HTR-8/SVneo (cell line): Measurements from ENCODE around the gene TRABD2A.
"Not testable (repeated sequence)": the region's sequence is repeated elsewhere in the genome, so short reads cannot be mapped to it uniquely, and the experiment has no call there.

Experiments used
- DNase-seq: peaks from one replicate; pipeline ENCODE4 v3.0.0; 2011; ENCODE audit warnings: low spot score, mixed read lengths; ENCODE audit not compliant: insufficient read length
- FAIRE-seq: peaks from 2 replicates; lab custom pipeline; 2011; peaks lifted over from hg19 to GRCh38; lab: Jason Lieb, UNC

The TRABD2A gene

DNA sequence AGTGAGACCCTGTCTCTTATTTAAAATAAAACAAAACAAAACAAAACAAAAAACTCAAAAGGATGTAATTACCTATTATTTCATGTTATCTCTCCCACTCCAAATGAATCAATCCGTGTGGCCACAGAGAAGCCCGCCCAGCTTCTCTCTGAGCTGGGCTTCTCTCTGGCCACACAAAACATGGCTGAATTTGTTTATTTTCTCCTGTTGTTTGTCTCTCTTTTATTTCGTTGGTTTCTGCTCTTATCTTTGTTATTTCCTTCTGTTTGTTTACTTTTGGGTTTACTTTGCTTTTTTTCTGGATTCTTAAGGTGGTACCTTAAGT is 1.5 kb upstream of the TRABD2A start:
- FAIRE-seq (no peak), DNase-seq (no peak)

DNA sequence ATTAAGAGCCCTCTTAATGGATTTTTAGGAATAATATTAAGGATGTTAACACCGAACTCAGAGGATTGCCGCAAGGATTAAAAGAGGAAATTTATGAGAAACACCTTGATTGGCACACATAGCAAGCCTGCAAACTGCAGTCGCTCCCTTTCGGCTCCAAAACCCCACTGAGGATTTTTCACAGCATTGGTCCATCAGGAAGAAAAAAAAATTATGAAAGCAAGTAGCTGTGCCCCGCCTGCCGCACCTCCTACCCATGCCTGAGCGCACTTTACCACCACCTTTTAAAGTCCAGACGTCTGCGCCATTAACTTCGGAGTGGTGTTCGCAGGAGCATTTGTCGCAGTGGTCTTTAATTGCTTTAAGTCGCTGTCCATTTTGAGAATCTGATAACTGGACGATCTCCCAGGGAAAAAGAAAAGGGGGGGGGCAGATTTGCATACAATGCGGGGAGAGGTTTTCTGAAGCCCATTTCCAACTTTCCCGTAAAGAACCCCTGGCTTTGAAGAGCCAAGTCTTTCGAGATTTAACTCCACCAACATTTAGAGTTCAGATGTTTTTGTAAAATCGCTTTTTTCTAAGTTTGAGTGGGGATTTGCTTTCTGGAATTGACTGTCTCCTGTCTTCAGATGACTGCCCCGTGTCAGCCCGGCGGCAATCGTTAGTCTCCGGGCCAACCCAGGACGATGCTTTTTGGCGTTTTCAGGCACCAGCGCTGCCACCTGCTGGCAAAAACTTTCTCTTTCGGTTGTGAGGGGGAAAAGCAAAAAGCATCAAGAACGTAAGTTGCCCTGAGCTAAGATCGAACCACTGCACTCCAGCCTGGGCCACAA is 913 bp upstream of the TRABD2A start:
- FAIRE-seq: peak; percentile 72
- DNase-seq: peak; percentile 79

DNA sequence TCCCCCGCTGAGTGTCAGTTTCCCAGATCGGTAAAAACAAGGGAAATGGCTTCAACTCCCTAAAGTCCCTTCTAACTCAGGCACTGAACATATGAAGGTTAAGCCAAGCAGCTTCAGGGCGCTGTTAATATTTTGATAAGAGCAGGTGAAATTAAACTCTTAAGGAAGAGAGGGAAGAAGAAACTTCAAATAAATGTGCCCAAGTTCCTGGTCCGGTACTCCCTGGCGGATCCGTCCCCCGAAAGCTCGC is 564 bp downstream of the TRABD2A start:
- FAIRE-seq: no peak

DNA sequence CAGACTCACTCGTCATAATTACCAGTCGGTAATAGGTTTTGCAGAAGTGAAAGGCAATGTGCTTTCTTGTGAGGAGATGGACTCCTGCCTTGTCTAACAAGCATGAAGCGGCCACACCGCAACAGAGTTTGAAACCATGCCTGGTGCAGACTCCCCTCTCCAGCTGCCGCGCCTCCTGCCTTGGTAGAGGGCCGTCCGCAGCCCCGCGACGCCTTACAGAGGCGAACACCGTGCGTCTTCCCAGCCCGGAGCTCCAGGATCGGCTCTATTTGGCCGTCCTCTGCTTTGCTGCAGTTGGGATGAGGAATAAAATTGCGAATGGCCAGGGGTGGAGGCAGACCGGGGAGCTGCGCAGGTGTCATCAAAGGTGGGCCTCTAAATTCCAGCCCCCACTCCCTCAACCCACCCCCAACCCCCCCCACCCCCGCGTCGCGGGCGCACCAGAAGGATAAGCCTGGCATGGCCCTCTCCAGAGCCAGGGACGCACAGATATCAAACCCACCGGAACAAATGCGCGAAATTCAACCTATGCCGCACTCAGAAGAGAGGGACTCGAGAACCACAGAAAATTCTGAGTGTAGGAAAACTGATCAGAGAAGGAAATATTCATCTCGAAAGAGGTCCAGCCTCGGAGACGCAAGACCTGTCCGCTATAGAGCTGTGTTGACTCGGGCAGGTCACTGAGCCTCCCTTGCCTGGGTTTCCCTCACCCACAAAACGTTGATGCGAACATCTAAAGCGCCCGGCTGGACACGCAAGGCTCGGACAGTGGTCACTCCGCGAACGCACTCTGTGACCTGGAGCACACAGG is 1.1 kb downstream of the TRABD2A start:
- DNase-seq (no peak), FAIRE-seq (no peak)

More for the DNA sequence above, 564 bp downstream of the TRABD2A start:
- no peak for DNase-seq

DNA sequence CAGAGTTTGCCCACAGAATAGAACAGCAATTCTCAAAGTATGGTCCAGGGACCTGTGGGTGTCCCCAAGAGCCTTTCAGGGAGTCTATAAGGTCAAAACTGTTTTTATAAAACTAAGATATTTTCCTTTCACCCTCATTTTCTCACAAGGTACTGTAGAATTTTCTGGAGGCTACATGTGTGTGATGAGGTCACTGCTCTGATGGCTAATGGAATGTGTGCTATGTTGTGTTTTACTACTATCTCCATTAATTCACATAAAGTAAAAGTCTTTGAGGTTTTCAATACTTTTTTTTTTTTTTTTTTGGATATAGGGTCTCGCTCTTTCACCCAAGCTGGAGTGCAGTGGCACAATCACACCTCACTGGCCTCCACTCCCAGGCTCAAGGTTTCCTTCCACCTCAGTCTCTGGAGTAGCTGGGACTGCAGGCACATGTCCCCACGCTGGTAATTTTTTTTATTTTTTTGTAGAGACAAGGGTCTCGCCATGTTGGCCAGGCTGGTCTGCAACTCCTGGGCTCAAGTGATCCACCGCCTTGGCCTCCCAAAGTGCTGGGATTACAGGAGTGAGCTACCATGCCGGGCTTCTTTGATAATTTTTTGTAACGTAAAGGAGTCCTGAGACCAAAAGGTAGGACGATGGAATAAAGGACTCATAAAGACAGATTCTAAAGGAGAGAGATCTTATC is 1.8 kb downstream of the TRABD2A start:
- DNase-seq (no peak), FAIRE-seq (no peak)

DNA sequence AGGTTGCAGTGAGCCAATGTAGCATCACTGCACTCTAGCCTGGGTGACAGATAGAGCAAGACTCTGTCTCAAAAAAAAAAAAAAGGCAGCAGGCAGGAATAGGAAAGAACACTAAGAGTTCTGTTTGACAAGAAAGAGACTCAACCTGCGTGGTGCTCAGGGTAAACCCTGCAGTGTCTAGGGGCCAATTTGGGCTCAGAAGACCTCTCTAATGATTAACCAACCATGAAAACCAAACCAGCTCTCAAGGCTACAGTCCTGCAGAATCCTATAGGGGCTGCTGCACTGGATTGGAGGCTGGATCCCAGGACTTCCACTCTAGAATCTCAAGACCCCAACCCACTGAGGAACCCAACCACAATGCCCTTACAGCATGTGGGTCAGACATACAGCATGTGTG is 2.4 kb downstream of the TRABD2A start:
- FAIRE-seq: no peak
- no peak for DNase-seq

DNA sequence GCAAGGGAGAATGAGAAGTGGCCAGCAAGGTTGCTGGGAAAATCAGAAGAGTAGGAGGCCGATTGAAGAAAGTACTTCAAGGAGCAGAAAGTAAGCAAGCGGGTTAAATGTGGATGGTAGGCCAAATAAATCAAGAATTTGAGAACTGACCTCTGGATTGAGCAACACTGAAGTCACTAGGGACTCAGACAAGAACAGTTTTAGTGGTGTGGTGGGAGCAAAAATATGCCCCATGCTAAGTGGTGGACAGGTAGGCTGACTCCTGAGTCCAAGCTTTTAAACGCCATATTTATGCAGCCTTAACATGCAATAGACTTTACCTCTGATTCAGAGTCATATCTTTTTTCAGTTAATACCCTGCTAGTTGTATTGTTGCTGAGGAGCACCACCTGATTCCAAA is 4.5 kb downstream of the TRABD2A start:
- FAIRE-seq (no peak), DNase-seq (no peak)

DNA sequence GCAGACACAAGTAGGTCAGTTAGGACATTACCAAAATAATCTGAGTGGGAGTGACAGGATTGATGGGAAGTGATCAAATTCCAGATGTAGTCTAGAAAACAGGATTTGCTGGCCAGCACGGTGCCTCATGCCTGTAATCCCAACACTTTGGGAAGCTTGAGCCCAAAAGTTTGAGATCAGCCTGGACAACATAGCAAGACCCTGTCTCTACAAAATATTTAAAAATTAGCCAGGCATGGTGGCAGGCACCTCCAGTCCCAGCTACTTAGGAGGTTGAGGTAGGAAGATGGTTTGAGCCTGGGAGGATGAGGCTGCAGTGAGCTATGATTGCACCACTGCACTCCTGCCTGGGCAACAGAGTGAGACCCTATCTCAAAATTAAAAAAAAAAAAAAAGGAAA is 5.3 kb downstream of the TRABD2A start:
- FAIRE-seq, DNase-seq: not testable (repeated sequence)

DNA sequence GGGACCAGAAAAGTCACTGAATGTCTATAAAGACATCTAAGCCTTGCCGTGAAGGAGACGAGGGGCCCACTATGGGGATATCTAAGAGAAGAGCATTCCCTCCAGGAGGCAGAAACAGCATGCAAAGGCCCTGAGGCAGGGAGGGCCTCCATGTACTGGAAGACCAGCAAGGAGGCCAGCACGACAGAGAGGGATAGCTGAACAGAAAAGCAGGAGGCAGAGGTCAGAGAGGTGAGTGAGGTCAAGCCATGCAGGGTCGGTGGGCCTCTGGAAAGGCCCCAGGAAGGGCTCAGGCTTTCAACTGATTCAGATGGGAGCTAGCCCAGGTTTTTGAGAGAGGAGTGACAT is 5.7 kb downstream of the TRABD2A start:
- FAIRE-seq (no peak), DNase-seq (no peak)

DNA sequence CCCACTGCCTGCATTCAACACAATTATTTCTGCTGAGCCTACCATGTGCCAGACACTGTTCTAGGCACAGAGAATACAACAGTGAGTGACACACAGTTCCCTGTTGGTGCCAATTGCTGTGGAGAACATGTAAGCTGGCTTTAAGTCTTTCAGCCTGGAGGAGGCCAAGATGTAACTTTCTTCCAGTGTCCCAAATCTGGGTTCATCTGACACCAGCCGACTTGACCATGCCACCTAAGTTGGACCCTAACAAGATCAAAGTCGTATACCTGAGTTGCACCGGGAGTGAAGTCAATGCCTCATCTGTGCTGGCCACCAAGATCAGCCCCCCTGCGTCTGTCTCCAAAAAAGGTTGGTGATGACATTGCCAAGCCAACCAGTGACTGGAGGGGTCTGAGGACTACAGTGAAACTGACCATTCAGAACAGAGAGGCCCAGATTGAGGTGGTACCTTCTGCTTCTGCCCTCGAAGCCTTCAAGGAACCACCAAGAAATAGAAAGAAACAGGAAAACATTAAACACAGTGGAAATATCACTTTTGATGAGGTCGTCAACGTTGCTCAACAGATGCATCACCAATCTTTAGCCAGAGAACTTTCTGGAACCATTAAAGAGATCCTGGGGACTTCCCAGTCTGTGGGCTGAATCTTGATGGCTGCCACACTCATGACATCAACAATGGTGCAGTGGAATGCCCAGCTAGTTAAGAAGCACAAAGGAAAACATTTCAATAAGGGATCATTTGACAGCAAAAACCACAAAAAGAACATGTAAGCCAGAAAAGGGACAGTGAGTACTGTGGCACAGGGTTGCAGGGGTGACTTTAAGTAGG is 6.3 kb downstream of the TRABD2A start:
- FAIRE-seq (no peak), DNase-seq (no peak)

DNA sequence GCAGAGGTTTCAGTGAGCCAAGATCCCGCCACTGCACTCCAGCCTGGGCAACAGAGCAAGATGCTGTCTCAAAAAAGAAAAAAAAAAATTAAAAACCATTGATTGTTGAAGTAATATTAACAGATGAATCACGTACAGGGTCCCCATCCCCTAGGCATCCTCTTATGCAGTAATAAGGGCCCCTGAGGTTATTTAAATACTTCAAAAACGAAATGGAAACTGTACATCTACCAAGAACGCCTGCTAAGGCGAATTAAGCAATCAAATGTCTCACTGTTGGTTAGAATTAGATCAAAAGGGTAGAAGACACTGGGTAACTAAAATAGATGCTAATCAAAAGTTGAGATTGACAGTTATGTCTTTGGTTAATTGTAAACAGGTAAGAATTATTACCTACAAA is 7.5 kb downstream of the TRABD2A start:
- FAIRE-seq: no peak
- no peak for DNase-seq

DNA sequence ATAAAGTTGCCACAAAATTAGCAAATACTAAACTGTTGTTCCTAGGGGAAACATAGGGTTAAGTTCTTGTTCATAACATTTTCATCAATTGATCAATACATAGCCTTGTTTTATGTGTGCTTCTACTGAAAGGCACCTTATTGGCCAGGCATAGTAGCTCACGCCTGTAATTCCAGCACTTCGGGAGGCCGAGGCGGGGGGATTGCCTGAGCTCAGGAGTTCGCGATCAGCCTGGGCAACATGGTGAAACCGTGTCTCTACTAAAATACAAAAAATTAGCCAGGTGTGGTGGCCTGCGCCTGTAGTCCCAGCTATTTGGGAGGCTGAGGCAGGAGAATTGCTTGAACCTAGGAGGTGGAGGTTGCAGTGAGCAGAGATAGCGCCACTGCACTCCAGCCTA is 8.2 kb downstream of the TRABD2A start:
- not testable (repeated sequence) for DNase-seq, FAIRE-seq

DNA sequence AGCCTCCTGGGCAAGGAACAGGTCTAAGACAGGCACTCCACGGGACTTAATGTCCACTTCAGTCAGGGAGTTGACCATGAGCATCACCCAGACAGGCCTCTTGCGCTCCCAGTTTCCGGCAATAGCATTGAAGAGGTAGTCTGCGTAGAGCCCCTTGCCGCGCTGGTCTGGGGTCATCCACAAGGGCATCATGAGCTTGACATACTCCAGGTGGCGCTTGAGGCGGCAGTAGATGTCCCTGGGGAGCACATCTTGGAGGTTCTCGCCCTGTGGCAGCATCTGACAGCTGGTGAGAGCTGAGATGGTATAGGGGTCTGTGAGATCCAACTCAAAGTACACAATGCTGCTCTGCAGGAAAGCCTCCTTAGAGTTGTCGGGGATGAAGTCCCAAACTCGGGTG is 10.6 kb downstream of the TRABD2A start:
- no peak for DNase-seq
- no peak for FAIRE-seq

DNA sequence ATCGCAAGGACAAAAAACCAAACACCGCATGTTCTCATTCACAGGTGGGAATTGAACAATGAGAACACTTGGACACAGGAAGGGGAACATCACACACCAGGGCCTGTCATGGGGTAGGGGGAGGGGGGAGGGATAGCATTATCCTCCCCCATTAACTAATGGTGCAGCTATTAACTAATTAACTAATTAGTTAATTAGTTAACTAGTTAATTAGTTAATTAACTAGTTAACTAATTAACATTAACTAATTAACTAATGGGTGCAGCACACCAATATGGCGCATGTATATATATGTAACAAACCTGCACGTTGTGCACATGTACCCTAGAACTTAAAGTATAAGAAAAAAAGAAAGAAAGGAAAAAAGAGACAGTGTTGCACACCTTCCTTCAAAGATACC is 12.6 kb downstream of the TRABD2A start:
- not testable (repeated sequence) for FAIRE-seq, DNase-seq

DNA sequence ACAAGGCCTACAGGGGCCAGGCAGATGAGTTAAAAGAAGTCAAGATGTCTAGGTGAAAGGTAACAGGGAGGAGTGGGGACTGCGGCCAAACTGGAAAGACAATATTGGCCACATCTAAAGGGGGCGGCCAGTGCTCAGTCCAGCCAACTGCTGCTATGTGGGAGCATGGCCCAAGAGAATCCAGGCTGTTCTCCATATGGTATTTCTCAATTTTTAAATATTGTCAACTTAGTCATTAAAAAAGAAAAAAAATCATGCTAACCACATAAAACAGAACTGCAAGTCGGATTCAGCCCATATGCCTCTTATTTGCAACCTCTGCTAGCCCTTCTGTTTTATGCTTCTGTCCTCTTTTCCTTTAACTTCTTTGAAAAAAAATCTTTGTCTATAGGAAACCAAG is 14.8 kb downstream of the TRABD2A start:
- DNase-seq (no peak), FAIRE-seq (no peak)

DNA sequence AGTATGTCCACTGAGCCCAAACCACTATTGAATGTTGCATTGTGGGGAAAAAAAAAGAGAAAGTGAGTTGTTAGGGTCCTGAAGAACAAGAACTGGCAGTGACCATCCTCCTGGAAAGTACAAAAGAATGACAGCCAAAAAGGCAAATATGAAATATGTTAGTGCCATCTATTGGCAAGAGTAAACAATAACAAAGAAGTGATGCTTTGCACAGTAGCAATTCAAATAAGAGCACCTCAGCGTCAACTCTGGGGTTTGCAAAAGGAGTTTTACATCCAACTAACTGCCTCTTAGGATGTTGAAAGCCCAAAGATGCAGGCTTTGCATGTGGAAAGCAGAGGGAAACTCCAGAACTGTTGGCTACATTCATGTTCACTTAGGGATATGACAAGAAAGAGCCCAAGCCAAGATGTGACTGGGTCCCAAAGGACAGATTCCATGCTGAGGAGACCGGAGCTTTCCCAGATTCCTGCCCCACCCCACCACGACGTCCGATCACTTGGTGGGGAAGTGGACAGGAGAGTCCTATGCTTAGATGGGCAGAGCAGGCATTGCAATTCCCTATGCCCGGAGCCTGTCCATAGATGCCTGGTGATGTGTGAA is 15.6 kb downstream of the TRABD2A start:
- FAIRE-seq (peak; percentile 74), DNase-seq (peak; percentile 68)

DNA sequence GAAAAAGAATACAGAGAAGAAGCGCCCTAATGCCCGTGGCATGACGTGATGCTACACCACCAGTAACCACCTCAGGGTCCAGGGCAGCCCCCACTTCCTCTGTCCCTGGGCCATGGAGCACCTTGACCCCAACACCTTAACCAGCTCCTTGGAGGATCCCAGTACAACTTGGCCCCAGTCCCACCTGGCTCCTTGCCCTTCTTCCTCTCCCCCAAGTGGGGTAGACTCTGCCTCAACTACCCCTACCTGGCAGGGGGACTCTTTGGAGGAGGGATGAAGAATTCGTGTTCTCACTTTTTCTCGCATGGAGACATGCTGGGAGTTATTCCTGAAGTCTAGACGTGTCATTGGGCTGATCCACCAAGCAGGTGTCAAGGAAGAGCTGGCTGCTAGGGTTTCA is 18.9 kb downstream of the TRABD2A start:
- DNase-seq: no peak
- no peak for FAIRE-seq

DNA sequence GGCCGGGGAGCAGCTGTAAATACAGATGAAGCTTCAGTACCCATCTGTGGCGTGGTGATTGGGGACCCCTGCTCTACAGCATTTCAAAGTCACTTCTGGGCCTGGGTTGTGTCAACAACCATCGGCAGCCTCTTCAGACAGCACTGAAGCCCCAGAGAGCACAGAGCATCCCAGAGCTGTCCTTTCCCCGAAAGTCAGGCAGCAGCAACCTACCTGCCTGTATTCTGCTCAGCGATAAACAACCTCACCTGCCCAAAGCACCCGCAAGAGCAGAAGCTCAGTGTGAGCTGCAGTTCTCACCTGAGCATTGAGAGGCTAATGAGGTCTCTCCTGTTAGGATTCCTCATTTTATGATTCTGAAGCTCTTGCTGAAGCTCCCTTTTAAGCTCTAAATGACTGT is 19.3 kb downstream of the TRABD2A start:
- FAIRE-seq: no peak
- no peak for DNase-seq

DNA sequence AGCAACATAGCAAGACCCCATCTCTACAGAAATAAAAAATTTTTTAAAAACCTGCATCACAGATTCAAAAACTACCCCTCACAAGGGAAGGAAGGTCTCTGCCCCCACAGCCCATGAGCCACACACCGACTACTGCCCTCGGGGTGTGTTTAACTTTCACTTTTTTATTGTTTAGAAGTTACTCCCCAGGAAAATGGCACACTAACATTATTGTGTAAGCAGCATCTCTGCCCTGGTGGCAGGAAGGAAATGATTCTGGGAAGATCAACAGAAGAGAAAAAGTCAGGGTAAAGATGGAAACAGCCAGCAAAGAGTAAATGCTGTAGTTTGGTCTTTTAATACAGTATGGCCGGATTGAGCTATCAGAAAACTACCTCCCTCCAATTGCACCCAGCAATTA is 21.9 kb downstream of the TRABD2A start:
- DNase-seq (no peak), FAIRE-seq (no peak)

DNA sequence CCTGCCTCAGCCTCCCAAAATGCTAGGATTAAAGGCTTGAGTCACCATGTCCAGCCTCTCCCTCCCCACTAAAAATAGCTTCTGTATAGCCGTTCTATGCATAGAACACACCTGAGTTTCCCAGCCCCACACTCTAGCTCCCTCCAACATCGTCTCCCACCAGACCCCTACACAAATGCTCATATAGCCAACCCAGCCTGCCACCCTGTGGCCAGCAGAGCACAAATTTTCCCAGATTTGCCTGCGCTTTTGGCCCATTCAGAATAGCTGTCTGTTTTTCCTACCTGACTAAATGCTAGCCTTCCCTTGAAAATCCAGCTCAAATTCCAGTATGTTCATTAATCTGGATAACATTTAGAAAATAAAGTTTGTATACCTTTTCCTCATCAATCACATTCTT is 22.8 kb downstream of the TRABD2A start:
- FAIRE-seq: no peak
- no peak for DNase-seq
